Measurements from ENCODE around the gene DUSP22.

The DUSP22 gene

DNA sequence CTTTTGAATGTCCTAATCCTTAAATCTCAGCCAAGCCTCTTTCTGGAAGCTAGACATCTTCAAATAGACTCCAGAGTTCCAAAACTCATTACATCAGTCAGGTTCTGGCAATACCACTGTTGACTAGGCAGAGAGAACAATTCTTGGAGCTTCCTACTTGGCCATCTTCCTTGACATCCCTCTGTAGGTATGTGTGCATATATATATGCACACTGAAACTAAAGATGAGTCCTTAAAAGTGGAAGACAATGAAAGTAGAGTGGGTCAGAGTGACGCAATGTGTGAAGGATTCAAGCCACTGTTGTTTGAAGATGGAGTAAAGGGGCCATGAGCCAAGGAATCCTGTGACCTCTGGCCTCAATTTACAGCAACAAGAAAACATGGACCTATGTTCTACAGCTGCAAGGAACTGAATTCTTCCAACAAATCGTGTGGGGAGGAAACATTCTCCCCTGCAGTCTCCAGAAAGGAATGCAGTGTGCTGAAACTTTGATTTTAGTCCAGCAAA lies 18.7 kb upstream of the DUSP22 start:
- Histone ChIP-seq H3K4me3 (ENCODE audit: low read length) (no peak overlapping the region), H4K20me1 (ENCODE audit: insufficient read depth, low read length) (no peaks in the 10 kb centered on the region), H3K9me2 (replicated peaks; ENCODE audit: insufficient read depth, low read length) (no peaks in the 10 kb centered on the region), H2AFZ (ENCODE audit: low read length) (no peak overlapping the region), H3K9me3 (replicated peaks; ENCODE audit: insufficient read depth, low read length) (no peaks in the 10 kb centered on the region), H3F3A (ENCODE audit: insufficient read depth, low read length) (peaks cover 16% of the 10 kb centered on the region; the same call in 1 of the 2 replicates), H3K27me3 (replicated peaks; ENCODE audit: insufficient read depth, low read length) (no peaks in the 10 kb centered on the region), H3K9ac (ENCODE audit: low read length) (no peak overlapping the region), H3K27ac (ENCODE audit: low read length) (no peak overlapping the region), H3K4me1 (ENCODE audit: low read length) (peaks cover 33% of the 10 kb centered on the region), H3K79me2 (ENCODE audit: low read length) (no peaks in the 10 kb centered on the region), H3K4me2 (ENCODE audit: low read depth, low read length) (no peak overlapping the region), H3K36me3 (replicated peaks; ENCODE audit: insufficient read depth, low read length) (no peaks in the 10 kb centered on the region)
- no peak for DNase-seq
- TF ChIP-seq EZH2 (optimal IDR thresholded peaks at IDR 0.05; ENCODE audit: low read depth, low read length) (no peak), EZH2phosphoT487 (IDR thresholded peaks at IDR 0.05; ENCODE audit: low read length) (no peak)
- TF ChIP-seq, protein P1, sequence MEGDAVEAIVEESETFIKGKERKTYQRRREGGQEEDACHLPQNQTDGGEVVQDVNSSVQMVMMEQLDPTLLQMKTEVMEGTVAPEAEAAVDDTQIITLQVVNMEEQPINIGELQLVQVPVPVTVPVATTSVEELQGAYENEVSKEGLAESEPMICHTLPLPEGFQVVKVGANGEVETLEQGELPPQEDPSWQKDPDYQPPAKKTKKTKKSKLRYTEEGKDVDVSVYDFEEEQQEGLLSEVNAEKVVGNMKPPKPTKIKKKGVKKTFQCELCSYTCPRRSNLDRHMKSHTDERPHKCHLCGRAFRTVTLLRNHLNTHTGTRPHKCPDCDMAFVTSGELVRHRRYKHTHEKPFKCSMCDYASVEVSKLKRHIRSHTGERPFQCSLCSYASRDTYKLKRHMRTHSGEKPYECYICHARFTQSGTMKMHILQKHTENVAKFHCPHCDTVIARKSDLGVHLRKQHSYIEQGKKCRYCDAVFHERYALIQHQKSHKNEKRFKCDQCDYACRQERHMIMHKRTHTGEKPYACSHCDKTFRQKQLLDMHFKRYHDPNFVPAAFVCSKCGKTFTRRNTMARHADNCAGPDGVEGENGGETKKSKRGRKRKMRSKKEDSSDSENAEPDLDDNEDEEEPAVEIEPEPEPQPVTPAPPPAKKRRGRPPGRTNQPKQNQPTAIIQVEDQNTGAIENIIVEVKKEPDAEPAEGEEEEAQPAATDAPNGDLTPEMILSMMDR (IDR thresholded peaks at IDR 0.05; ENCODE audit: low read length) = no peak

DNA sequence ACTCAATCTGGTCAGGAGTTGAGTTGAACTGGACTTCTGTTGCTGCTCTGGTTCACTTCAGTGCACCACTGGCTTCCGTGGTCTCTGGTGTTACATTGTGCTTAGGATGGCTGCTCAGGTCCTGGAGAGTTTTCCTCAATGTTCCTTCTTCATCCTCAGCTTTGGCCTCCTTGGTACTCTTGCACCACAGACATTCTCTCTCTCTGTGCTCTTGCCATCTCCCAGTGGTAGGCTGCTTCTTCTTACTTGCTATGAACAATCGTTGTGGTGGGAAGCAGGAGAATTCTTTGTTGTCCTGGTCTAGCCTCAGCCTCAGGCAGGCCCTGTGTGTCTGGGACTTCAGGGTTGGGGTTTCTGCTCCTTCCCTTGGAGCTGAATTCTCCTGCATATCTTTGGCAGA lies 14.5 kb upstream of the DUSP22 start:
- Histone ChIP-seq H3K4me3 (ENCODE audit: low read length) (no peak overlapping the region), H3K9ac (ENCODE audit: low read length) (no peak overlapping the region)

DNA sequence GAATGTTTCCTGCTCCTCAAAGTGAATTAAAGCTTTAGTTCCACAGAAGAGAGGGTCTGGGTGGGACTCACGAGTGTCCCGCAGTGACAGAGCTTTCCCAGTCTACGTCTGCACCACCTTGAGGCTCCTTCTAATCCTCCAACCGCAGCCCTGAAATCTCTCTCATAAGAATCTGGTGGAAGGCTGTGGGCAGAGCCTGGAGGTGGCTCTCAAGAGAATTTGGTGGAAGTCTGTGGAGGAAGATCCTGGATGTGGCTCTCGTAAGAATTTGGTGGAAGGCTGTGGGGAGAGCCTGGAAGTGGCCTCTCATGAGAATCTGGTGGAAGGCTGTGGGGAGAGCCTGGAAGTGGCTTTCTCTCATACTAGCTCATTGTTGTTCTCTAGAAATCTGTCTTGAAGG lies 13.8 kb upstream of the DUSP22 start:
- TF ChIP-seq EZH2phosphoT487 (IDR thresholded peaks at IDR 0.05; ENCODE audit: low read length) (no peak), EZH2 (optimal IDR thresholded peaks at IDR 0.05; ENCODE audit: low read depth, low read length) (no peak)
- TF ChIP-seq, protein P1 (IDR thresholded peaks at IDR 0.05; ENCODE audit: low read length) = no peak
- no peak overlapping the region for H3K27ac ChIP-seq (ENCODE audit: low read length)
- no peaks in the 10 kb centered on the region for H3K36me3 ChIP-seq (replicated peaks; ENCODE audit: insufficient read depth, low read length)
- no peak overlapping the region for H3K9ac ChIP-seq (ENCODE audit: low read length)
- H3K9me3 ChIP-seq (replicated peaks; ENCODE audit: insufficient read depth, low read length) = no peaks in the 10 kb centered on the region
- no peak overlapping the region for H3K4me2 ChIP-seq (ENCODE audit: low read depth, low read length)
- H3K27me3 ChIP-seq (replicated peaks; ENCODE audit: insufficient read depth, low read length) = no peaks in the 10 kb centered on the region
- no peaks in the 10 kb centered on the region for H3K79me2 ChIP-seq (ENCODE audit: low read length)
- no peaks in the 10 kb centered on the region for H4K20me1 ChIP-seq (ENCODE audit: insufficient read depth, low read length)
- H3K4me3 ChIP-seq (ENCODE audit: low read length) = no peak overlapping the region
- no peaks in the 10 kb centered on the region for H3K9me2 ChIP-seq (replicated peaks; ENCODE audit: insufficient read depth, low read length)
- no peak overlapping the region for H2AFZ ChIP-seq (ENCODE audit: low read length)
- no peaks in the 10 kb centered on the region for H3F3A ChIP-seq (ENCODE audit: insufficient read depth, low read length)
- H3K4me1 ChIP-seq (ENCODE audit: low read length) = peaks cover 11% of the 10 kb centered on the region
- no peak for DNase-seq

More for the DNA sequence above, 14.5 kb upstream of the DUSP22 start:
- Histone ChIP-seq H3K9me3 (replicated peaks; ENCODE audit: insufficient read depth, low read length) (no peaks in the 10 kb centered on the region), H4K20me1 (ENCODE audit: insufficient read depth, low read length) (no peaks in the 10 kb centered on the region), H3F3A (ENCODE audit: insufficient read depth, low read length) (peaks cover 3% of the 10 kb centered on the region; the same call in 1 of the 2 replicates), H3K4me2 (ENCODE audit: low read depth, low read length) (no peak overlapping the region), H3K27me3 (replicated peaks; ENCODE audit: insufficient read depth, low read length) (no peaks in the 10 kb centered on the region), H2AFZ (ENCODE audit: low read length) (no peak overlapping the region), H3K4me1 (ENCODE audit: low read length) (peaks cover 16% of the 10 kb centered on the region), H3K9me2 (replicated peaks; ENCODE audit: insufficient read depth, low read length) (no peaks in the 10 kb centered on the region), H3K79me2 (ENCODE audit: low read length) (no peaks in the 10 kb centered on the region), H3K36me3 (replicated peaks; ENCODE audit: insufficient read depth, low read length) (no peaks in the 10 kb centered on the region), H3K27ac (ENCODE audit: low read length) (no peak overlapping the region)
- TF ChIP-seq, protein P1 (IDR thresholded peaks at IDR 0.05; ENCODE audit: low read length) = no peak
- TF ChIP-seq EZH2 (optimal IDR thresholded peaks at IDR 0.05; ENCODE audit: low read depth, low read length) = no peak
- TF ChIP-seq EZH2phosphoT487 (IDR thresholded peaks at IDR 0.05; ENCODE audit: low read length) = no peak
- no peak for DNase-seq
